Measurements from ENCODE around the gene USP37.
A peak's percentile ranks its signal among the peaks of the same experiment; 100 is the strongest.

Gene USP37, protein sequence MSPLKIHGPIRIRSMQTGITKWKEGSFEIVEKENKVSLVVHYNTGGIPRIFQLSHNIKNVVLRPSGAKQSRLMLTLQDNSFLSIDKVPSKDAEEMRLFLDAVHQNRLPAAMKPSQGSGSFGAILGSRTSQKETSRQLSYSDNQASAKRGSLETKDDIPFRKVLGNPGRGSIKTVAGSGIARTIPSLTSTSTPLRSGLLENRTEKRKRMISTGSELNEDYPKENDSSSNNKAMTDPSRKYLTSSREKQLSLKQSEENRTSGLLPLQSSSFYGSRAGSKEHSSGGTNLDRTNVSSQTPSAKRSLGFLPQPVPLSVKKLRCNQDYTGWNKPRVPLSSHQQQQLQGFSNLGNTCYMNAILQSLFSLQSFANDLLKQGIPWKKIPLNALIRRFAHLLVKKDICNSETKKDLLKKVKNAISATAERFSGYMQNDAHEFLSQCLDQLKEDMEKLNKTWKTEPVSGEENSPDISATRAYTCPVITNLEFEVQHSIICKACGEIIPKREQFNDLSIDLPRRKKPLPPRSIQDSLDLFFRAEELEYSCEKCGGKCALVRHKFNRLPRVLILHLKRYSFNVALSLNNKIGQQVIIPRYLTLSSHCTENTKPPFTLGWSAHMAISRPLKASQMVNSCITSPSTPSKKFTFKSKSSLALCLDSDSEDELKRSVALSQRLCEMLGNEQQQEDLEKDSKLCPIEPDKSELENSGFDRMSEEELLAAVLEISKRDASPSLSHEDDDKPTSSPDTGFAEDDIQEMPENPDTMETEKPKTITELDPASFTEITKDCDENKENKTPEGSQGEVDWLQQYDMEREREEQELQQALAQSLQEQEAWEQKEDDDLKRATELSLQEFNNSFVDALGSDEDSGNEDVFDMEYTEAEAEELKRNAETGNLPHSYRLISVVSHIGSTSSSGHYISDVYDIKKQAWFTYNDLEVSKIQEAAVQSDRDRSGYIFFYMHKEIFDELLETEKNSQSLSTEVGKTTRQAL

DNA sequence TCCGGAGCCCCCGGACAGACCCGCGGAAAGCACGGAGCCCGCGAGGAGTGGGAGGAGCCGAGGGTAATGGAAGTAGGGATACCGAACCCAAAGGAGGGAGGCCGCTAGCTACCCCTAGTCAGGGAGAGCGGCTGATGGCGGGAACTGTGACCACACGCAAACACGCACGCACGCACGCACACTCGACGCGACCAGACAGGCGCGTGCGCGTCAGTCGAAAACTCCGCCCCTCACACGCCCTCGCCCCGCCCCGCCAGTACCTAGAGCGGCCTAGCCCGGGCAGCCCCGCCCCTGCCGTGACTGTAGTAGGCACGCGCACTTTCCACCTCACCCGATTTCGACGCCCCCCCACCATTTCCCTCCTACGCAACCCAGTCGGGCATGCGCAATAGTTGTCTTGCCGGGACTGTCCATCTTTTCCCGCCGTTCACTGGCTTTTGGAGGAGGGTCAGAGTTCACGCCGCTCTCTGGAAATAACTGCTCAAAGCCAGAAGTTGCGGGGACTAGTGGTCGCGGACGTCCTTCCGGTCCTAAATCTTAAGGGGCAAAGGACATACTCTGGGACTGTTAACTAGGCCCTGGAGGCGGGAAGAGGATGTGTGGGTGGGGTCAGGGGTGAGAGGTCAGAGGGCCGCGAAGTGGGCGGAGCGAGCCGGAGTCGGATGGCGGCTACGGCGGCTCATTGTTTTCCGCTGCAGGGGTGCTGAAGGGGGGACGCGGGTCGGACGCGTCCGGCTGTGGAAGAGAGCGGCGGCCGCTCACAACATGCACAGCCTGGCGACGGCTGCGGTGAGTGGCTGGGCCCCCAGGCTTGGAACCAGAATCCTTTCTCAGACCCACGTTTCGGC, at the start of gene USP37, which contains the start of gene CNOT9:
Gene USP37, minus strand, starts transcription at position 162 of the 848 bp plus-strand sequence. CDS start 9,698 bp downstream, outside the sequence.
Gene CNOT9, plus strand, starts transcription at position 650 of the 848 bp plus-strand sequence. Its CDS starts 116 bp downstream, at position 766.
- peaks cover 12% of the 10 kb centered on the region; the same call in 1 of the 2 replicates for H3K4me1 ChIP-seq (ENCODE audit: insufficient read depth, low read length)
- peaks cover 3% of the 10 kb centered on the region; the same call in 1 of the 2 replicates for H3K36me3 ChIP-seq (ENCODE audit: insufficient read depth, low read length)
- no peaks in the 10 kb centered on the region for H3K9me3 ChIP-seq (ENCODE audit: control insufficient read depth, insufficient read depth, low read length)
- peak within 1 kb of the TSS; percentile 83 for H3K9ac ChIP-seq (ENCODE audit: low read depth, low read length)

DNA sequence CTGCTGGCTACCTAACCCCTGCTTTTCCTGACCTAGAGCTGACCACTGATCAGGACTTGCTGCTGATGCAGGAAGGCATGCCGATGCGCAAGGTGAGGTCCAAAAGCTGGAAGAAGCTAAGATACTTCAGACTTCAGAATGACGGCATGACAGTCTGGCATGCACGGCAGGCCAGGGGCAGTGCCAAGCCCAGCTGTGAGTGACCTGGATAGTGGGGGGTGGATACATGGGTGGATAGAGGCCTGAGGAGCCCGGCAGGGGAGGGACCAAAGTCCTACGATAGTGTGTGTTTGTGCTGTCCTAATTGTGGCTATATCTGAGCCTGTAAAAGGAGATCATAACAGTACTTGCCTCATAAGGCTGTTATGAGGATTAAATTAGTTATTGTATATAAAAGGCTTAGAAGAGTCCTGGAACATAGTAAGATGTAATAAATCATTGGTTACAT, 47.7 kb upstream of the USP37 start:
- Histone ChIP-seq H3K36me3 (ENCODE audit: insufficient read depth, low read length) (no peaks in the 10 kb centered on the region), H3K9ac (ENCODE audit: low read depth, low read length) (no peak overlapping the region), H3K4me1 (ENCODE audit: insufficient read depth, low read length) (no peaks in the 10 kb centered on the region), H3K9me3 (ENCODE audit: control insufficient read depth, insufficient read depth, low read length) (no peaks in the 10 kb centered on the region)

DNA sequence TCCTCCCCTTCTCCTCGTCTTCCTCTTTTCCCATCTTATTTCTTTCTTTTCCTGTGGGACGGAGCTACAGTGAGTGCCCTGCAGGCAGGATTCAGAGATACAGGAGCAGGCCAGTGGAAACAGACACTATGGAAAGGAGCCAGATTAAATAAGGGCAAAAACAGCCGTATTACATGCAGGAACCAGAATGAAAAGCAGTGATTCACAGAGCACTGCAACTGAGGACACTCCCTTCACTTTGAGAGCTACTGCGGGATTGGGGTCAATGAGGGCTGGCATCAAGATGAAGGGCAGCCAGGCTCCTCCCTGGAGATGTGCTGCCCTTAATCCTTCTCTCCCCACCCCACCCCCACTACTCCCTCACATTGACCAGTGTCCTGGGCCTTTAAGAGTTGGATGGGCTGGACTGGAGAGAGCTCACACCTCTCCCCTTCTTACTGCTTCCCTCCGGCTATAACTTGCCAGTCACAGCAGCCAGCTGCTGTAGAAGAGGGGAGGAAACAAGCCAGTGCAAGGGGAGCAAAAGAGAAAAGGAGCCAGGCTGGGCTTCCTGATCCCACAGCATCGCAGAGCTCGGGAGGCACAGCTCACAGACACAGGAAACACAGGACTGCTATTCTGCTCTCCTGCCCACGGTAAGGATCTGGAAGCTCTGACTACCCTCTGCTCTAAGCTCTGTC, 39.4 kb upstream of the USP37 start, which contains the start of gene PLCD4:
Gene PLCD4, plus strand, starts transcription at position 464 of the 680 bp plus-strand sequence. CDS start 7,841 bp downstream, outside the sequence.
- Histone ChIP-seq H3K9me3 (ENCODE audit: control insufficient read depth, insufficient read depth, low read length) (no peaks in the 10 kb centered on the region), H3K36me3 (ENCODE audit: insufficient read depth, low read length) (no peaks in the 10 kb centered on the region), H3K4me1 (ENCODE audit: insufficient read depth, low read length) (0 out of 2 replicates have a peak, but pooled peaks cover 4% of the 10 kb centered on the region), H3K9ac (ENCODE audit: low read depth, low read length) (no peak within 1 kb of the TSS)

DNA sequence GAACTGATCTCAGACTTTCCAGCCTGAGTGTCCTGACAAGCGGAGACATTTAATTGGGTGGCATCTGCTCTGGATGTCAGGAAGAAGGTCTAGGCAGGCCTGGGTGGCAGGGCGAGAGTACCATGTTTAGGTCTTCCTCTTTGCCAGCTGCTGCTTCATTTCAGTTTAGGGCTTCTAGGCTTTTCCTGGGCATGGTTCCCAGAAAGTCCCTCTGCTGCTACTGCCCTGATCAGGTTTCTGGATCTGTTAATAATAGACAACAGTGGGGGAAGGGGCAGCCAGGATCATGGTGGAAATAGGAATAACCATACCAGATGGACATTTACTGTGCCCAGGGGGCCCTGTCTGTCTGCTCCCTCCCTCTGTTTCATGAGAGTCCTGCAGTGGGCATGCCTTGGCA, 37.3 kb upstream of the USP37 start:
- Histone ChIP-seq H3K4me1 (ENCODE audit: insufficient read depth, low read length) (0 out of 2 replicates have a peak, but pooled peaks cover 4% of the 10 kb centered on the region), H3K9me3 (ENCODE audit: control insufficient read depth, insufficient read depth, low read length) (no peaks in the 10 kb centered on the region), H3K9ac (ENCODE audit: low read depth, low read length) (no peak overlapping the region), H3K36me3 (ENCODE audit: insufficient read depth, low read length) (no peaks in the 10 kb centered on the region)

DNA sequence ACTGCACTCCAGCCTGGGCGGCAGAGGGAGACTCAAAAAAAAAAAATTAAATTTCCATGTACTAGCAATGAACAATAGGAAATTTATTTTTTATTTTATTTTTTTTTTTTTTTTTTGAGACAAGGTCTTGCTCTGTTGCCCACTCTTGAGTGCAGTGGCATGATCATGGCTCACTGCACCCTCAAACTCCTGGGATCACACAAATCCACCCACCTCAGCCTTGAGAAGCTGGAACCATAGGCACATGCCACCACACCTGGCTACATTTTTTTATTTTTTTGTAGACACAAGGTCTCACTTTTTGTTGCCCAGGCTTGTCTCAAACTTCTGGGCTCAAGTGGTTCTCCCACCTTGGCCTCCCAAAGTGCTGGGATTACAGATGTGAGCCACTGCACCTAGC, 17.4 kb upstream of the USP37 start:
- Histone ChIP-seq H3K36me3 (ENCODE audit: insufficient read depth, low read length) (peaks cover 22% of the 10 kb centered on the region), H3K9me3 (ENCODE audit: control insufficient read depth, insufficient read depth, low read length) (no peaks in the 10 kb centered on the region), H3K9ac (ENCODE audit: low read depth, low read length) (no peak overlapping the region), H3K4me1 (ENCODE audit: insufficient read depth, low read length) (no peaks in the 10 kb centered on the region)

DNA sequence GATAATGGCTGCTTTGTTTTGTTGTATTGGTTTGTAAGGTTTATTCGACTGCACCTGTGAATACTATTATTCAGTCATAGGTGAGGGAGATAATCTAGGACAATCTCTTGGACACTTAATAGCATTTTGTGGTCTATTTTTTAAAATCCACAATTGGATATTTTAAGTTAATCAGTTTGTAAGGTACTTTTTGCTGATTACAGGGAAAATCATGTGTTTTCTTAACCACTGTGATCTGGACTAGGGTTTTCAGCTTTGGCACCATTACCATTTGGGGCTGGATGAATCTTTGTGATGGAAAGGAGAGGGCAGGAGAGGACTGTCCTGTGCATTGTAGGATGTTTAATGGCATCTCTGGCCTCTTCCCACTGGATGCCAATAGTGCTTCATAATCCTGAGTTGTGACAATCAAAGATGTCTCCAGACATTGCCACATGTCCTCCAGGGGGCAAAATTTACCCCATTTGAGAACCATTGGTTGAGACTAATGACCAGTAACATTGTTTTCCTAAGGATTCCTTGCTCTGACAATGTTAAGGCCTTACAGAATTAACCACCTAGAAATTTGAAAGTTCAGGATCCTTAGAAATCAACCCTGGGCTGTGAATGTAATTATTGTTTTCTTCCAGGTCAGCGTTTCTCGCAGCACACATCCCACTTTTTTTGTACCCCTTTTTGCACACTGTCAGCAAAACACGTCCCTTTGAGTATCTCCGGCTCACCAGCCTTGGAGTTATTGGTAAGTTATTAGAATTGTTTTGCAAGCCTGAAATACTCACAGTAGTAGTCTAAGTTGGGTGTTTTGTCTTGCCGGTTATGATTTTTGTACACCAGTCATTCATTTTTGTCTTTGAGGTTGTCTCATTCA, 16.1 kb upstream of the USP37 start:
- Histone ChIP-seq H3K9me3 (ENCODE audit: control insufficient read depth, insufficient read depth, low read length) (no peaks in the 10 kb centered on the region), H3K4me1 (ENCODE audit: insufficient read depth, low read length) (no peaks in the 10 kb centered on the region), H3K36me3 (ENCODE audit: insufficient read depth, low read length) (peaks cover 12% of the 10 kb centered on the region), H3K9ac (ENCODE audit: low read depth, low read length) (no peak overlapping the region)

DNA sequence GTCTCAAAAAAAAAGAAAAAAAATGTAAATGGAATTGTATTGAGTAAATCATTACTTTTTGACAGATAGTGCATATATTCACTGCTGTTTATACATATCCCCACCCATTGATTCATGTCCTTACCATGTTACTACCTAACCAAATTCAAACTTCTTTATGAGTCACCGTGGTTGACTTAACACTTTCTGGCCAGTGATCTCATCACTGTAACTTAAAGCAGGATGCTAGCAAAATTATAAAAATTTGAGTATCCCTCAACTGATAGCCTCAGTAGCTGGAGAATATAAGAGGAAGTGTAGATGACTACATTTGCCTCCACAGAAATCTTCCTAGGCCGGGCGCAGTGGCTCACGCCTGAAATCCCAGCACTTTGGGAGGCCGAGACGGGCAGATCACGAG, 13.9 kb upstream of the USP37 start:
- Histone ChIP-seq H3K4me1 (ENCODE audit: insufficient read depth, low read length) (peaks cover 13% of the 10 kb centered on the region; the same call in 1 of the 2 replicates), H3K9ac (ENCODE audit: low read depth, low read length) (no peak overlapping the region), H3K9me3 (ENCODE audit: control insufficient read depth, insufficient read depth, low read length) (no peaks in the 10 kb centered on the region), H3K36me3 (ENCODE audit: insufficient read depth, low read length) (peaks cover 12% of the 10 kb centered on the region)

DNA sequence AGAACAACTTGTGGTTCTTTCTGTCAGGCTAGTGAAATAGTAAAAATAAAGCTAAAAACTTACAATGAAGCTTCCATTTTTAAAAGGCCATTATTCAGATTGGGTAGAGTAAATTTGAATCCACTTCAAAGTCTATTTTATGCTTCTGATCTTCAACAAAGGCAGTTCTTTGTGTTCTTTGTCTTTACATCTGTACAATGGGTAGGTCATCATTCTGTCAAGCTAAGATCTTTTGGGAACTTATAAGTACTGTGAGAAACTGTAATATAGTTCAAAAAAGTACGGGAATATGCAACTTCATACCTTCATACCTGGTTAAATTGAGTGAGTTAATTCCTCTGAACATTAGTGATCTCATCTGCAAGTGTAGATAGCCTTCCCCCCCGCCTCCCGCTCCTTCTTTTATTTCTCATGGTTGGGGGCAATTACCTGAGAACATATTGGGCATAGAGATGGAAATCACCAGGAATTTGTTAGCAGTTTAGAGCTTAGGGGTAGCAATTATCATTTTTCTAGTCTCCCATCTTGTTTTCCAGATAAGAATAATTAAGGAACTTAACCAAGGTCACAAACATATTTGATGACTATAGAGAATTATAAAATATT, 10.2 kb upstream of the USP37 start:
- no peak overlapping the region for H3K9ac ChIP-seq (ENCODE audit: low read depth, low read length)
- H3K9me3 ChIP-seq (ENCODE audit: control insufficient read depth, insufficient read depth, low read length) = no peaks in the 10 kb centered on the region
- H3K36me3 ChIP-seq (ENCODE audit: insufficient read depth, low read length) = peaks cover 7% of the 10 kb centered on the region
- H3K4me1 ChIP-seq (ENCODE audit: insufficient read depth, low read length) = peaks cover 13% of the 10 kb centered on the region; the same call in 1 of the 2 replicates

DNA sequence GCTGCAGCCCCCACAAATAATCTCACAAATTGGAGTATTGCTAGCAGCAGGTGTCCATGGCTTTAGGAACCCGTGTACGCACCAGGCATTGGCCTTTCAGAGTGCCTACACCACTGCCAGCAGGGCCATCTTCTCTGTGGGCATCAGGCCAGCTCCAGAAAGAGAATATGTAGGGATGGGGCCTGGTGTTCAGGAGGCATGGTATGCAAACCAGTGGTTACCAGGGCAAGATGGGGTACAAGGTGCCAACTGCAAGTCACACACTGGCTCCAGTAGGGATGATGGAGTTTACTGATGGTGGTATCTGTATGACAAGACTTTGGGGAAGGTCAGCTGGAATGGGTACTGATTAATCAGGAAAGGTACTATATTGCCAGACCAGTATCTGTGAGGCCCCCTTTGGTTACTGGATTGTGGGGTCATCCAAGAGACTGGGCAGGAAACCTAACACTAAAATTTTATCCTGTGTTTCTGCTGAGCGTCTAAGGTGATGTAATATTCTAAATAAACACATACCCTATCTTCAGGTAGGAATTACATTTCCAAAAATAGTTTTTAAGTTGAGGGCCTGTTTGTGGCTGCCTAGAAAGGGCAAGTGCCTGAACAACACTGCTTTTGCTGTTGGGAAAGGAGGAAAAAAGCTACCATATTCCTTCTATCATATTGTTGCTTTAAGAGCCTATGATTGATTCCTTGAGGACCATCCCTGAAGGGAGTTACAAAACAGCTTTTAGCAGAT, 9.5 kb upstream of the USP37 start:
- peaks cover 13% of the 10 kb centered on the region; the same call in 1 of the 2 replicates for H3K4me1 ChIP-seq (ENCODE audit: insufficient read depth, low read length)
- H3K9me3 ChIP-seq (ENCODE audit: control insufficient read depth, insufficient read depth, low read length) = no peaks in the 10 kb centered on the region
- H3K36me3 ChIP-seq (ENCODE audit: insufficient read depth, low read length) = peaks cover 7% of the 10 kb centered on the region
- no peak overlapping the region for H3K9ac ChIP-seq (ENCODE audit: low read depth, low read length)

DNA sequence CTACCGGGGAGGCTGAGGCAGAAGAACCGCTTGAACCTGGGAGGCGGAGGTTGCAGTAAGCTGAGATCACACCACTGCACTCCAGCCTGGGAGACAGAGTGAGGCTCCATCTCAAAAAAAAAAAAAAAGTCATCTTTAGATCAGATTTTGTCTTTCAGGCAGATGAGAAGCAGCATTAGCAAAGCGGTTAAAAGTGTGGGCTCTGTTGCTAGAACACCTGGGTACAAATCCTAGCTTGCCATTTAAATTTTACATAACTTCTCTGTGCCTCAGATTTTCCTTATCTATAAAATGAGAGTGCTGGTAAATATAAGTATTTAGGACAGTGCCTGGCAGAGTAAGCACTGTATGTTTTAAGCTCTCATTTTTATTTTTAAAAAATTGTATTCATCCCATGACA, 8.7 kb upstream of the USP37 start:
- Histone ChIP-seq H3K9me3 (ENCODE audit: control insufficient read depth, insufficient read depth, low read length) (no peaks in the 10 kb centered on the region), H3K36me3 (ENCODE audit: insufficient read depth, low read length) (peaks cover 8% of the 10 kb centered on the region; the same call in 1 of the 2 replicates), H3K9ac (ENCODE audit: low read depth, low read length) (no peak overlapping the region), H3K4me1 (ENCODE audit: insufficient read depth, low read length) (peaks cover 13% of the 10 kb centered on the region; the same call in 1 of the 2 replicates)

DNA sequence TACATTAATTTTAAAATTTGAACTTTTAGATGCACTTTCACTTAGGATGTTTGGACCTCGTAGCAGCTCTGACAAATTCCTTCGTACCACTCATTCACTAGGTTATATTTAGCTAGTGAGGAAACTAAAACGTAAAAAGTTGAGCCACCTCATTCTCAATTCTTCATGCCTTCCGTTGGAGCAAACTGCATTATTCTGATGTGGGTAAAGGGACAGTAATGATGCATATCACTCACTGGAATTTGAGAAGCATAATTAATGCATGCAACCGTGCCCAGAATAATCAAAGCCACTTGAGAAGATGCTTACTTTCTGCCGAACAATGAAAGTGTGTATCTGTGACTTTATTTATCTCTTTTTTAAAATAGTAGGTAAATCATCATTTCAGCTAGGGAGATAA, 2.7 kb upstream of the USP37 start:
- peaks cover 12% of the 10 kb centered on the region; the same call in 1 of the 2 replicates for H3K4me1 ChIP-seq (ENCODE audit: insufficient read depth, low read length)
- H3K9me3 ChIP-seq (ENCODE audit: control insufficient read depth, insufficient read depth, low read length) = no peaks in the 10 kb centered on the region
- no peak overlapping the region for H3K9ac ChIP-seq (ENCODE audit: low read depth, low read length)
- H3K36me3 ChIP-seq (ENCODE audit: insufficient read depth, low read length) = peaks cover 8% of the 10 kb centered on the region; the same call in 1 of the 2 replicates
